RPMI7951 (cell line): Measurements from ENCODE around the gene WIPF1. TPM values are rescaled to one million over a fixed set of nuclear protein-coding genes. Genes with fewer than 3 reads are reported as not detected.
A peak's percentile ranks its signal among the peaks of the same experiment; 100 is the strongest.
"Not testable (repeated sequence)": the region's sequence is repeated elsewhere in the genome, so short reads cannot be mapped to it uniquely, and the experiment has no call there.

Source experiments
- DNase-seq: peaks from one replicate; pipeline ENCODE4 v3.0.0-alpha.2; 2012; ENCODE audit warnings: low read depth
- total RNA-seq: library from RNA; depleted of rRNA; stranded (reverse); fragments of >200 nt; shearing (Covaris generic); gene quantifications from 2 replicates; pipeline ENCODE4 v1.2.3, GENCODE V29; 2014

The WIPF1 gene
- total RNA-seq, 1 experiment from 2014 or later, result 35.3 TPM

- no peak for DNase-seq
Measured at GRCh38 chr2:174573621-174574081, 24.0 kb downstream of the WIPF1 start.

GRCh38 chr2:174572556-174572955 lies 25.0 kb downstream of the WIPF1 start:
- DNase-seq, result no peak

GRCh38 chr2:174571669-174572323 lies 25.8 kb downstream of the WIPF1 start:
- DNase-seq, result no peak

- no peak for DNase-seq
Measured at GRCh38 chr2:174570318-174570958, 27.2 kb downstream of the WIPF1 start.

- DNase-seq, result no peak
Measured at GRCh38 chr2:174569678-174570077, 27.9 kb downstream of the WIPF1 start.

GRCh38 chr2:174568425-174568824 lies 29.2 kb downstream of the WIPF1 start:
- DNase-seq, result no peak

GRCh38 chr2:174566871-174567270 lies 30.7 kb downstream of the WIPF1 start:
- DNase-seq, result no peak

- no peak for DNase-seq
Measured at GRCh38 chr2:174563530-174564282, 33.9 kb downstream of the WIPF1 start.

- no peak for DNase-seq
Measured at GRCh38 chr2:174561972-174562370, 35.6 kb downstream of the WIPF1 start.

GRCh38 chr2:174561283-174561971 lies 36.2 kb downstream of the WIPF1 start:
- DNase-seq, result no peak

- no peak for DNase-seq
Measured at GRCh38 chr2:174560737-174561136, 36.9 kb downstream of the WIPF1 start.

GRCh38 chr2:174555998-174556397 lies 41.6 kb downstream of the WIPF1 start:
- DNase-seq, result no peak

- DNase-seq, result no peak
Measured at GRCh38 chr2:174554529-174555150, 43.0 kb downstream of the WIPF1 start.

- no peak for DNase-seq
Measured at GRCh38 chr2:174553811-174554493, 43.7 kb downstream of the WIPF1 start.

GRCh38 chr2:174552880-174553279 lies 44.7 kb downstream of the WIPF1 start:
- no peak for DNase-seq

- no peak for DNase-seq
Measured at GRCh38 chr2:174551697-174552096, 45.9 kb downstream of the WIPF1 start.

GRCh38 chr2:174548646-174549045 lies 49.0 kb downstream of the WIPF1 start:
- not testable (repeated sequence) for DNase-seq

- DNase-seq, result not testable (repeated sequence)
Measured at GRCh38 chr2:174548021-174548420, 49.6 kb downstream of the WIPF1 start.

- DNase-seq, result peak; percentile 41
Measured at GRCh38 chr2:174546519-174547506, 50.8 kb downstream of the WIPF1 start.

- DNase-seq, result no peak
Measured at GRCh38 chr2:174545240-174545639, 52.4 kb downstream of the WIPF1 start.
